22Rv1 (cell line): ENCODE measurements around the gene CA12.

Source experiments
- H3K27ac ChIP-seq: fragments of 450-650 bp; 2 replicates; pipeline ENCODE4 v1.5.1; 2017
- CTCF ChIP-seq: fragments of 450-650 bp; IDR thresholded peaks from 2 replicates; pipeline ENCODE4 v1.5.1; 2017; ENCODE audit warnings: mild to moderate bottlenecking
- ZFX ChIP-seq: fragments of 450-650 bp; IDR thresholded peaks from 2 replicates; pipeline ENCODE4 v1.6.1; 2017; ENCODE audit warnings: antibody characterized with exemption, borderline replicate concordance

CA12 gene

DNA sequence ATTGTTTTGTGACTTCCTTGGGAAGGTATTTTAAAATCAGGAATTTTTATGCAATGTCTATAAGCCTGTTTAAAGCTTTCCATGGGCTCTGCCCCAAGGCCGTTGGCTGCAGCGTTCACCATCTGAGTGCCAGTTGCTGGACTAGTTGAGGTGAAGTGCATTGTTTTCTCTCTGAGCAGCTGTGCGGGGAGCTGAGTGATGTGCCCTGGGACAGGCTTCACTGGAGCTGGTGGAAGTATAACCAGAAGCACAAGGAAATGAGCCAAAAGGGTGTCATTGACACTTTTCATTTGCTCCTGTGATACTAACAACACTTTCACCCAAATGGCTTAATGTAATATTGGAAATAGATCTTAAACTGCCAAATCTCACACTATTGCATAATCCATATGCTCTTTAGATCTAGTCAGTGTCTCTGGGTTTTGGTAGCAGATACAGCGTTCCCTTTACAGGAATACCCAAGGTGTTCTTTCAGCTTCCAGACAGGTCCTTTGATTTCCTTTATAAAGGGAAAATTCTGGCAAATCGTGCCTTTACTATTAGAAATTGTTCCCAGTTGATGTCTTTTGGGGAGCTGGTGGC, 75.1 kb downstream of the CA12 start:
- TF ChIP-seq CTCF (no peak), ZFX (no peak)
- no peak overlapping the region for H3K27ac ChIP-seq

DNA sequence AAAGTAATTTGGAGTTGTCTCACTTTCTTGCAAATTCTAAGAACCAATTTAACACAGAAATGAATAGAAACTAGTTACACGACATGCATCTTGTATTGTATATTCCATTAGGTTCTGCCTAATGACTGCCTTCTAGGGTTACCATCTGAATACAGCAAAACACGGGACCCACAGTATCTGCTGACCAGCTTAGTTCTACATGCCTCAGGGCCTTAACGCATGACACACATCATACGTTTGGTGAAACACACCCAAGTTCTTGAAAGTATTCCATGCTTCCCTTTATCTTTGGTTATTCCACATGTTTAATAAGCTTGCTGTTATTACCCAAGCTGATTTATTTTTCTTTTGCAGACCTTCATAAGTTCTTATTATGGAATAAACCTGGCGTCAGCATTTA, 76.4 kb downstream of the CA12 start:
- no peak overlapping the region for H3K27ac ChIP-seq
- no peak for TF ChIP-seq CTCF
- no peak for TF ChIP-seq ZFX

- TF ChIP-seq CTCF, result no peak
- TF ChIP-seq ZFX, result no peak
- H3K27ac ChIP-seq, result no peak overlapping the region
Measured at GRCh38 chr15:63301088-63301487, 80.6 kb downstream of the CA12 start.

- H3K27ac ChIP-seq, result no peak overlapping the region
- TF ChIP-seq ZFX (no peak), CTCF (no peak)
Measured at GRCh38 chr15:63299943-63300575, 81.6 kb downstream of the CA12 start.

- TF ChIP-seq ZFX (no peak), CTCF (no peak)
- H3K27ac ChIP-seq, result no peak overlapping the region
Measured at GRCh38 chr15:63296195-63296594, 85.5 kb downstream of the CA12 start.

GRCh38 chr15:63295341-63295740, 86.3 kb downstream of the CA12 start:
- TF ChIP-seq CTCF (no peak), ZFX (no peak)
- H3K27ac ChIP-seq, result no peak overlapping the region

DNA sequence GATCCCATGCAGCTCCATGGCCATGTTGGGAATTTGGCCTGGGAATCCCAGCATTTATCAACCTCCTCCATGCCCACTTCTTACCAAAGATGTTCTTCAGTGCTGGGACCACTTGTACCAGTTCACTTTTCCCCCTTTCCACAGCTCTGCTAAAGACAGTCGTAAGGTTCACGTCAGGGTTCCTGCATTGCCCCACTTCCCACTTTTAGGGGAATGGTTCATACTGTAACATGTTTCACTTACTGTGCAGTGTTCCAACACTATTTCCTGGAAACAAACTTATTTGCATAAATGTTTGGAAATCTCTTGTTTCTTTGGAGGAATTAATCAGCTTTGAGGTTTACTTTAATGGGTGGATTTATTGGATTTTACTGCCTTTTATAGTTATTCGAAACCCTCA, 87.3 kb downstream of the CA12 start:
- H3K27ac ChIP-seq, result no peak overlapping the region
- TF ChIP-seq ZFX (no peak), CTCF (no peak)
